ENCODE data around the gene ING2.
A peak's percentile ranks its signal among the peaks of the same experiment; 100 is the strongest.

Gene ING2

GRCh38 chr4:183499801-183500200 lies 5.1 kb upstream of the ING2 start:
- DNase-seq, result no peak

DNA sequence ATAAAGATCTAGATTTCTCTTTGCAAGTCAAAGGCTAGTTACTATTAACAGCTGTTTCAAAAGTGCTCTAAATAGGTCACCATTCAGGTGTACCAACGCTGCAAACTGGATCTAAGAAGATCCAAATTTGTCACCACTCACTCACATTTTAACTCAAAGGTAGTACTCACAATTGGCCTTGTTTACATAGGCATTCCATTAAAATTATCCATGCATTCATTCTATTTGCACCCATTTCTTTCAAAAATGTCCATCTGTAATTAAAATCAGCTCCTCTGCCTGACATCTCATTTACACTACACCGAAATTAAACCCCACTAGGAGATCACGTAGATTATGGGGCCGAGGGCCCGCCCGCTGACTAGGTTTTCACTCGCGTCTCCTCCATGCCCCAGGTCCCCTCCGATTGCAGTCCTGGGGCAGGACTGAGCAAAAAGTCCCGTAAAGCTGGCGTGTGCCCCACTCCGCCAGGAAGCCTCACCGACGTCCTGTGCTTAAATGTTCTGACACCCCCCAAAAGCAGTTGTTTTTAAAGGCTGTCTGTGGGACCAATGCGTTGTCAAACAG lies 1.3 kb upstream of the ING2 start:
- no peak for DNase-seq

DNA sequence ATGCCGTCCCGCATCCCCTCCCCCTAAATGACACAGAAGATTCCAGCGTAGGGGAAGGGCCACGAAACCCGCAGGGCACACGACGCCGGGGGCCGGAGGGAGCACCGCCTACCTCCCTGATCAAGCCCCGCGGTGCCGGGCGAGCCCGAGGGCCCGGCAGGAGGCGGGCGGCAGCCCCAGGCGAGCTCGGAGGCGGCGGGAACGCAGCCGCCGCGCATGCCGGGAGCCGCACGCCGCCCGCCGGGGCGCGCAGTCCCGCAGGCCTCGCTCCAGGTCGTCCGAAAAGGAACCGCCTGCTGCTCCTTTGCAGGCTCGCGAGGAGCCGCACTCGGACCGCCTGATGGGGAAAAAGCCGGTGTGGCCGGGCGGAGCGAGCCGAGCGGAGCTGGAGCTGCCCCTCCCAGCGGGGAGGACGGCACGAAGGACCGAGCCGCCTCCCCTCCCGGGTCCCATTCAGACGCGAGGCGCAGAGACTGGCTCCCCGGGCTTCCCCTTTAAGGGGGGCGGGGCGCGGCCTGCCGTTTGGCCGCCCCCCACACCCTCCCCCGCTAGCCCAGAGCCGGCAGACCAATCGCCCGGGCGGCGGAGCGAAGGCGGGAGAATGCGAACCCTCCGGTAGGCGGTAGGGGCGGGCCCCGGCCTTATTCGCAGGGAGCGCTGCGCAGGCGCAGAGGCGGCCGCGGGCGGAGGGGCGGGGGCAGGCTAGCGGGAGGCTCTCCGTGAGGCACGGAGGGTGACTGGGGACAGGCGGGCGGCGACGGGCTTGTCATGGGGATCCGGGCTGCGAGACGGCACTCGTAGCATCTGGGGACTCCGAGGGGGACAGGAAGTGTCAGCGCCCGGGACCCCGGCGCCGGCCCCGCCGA lies 561 bp upstream of the ING2 start:
- DNase-seq, result peak; percentile 97

DNA sequence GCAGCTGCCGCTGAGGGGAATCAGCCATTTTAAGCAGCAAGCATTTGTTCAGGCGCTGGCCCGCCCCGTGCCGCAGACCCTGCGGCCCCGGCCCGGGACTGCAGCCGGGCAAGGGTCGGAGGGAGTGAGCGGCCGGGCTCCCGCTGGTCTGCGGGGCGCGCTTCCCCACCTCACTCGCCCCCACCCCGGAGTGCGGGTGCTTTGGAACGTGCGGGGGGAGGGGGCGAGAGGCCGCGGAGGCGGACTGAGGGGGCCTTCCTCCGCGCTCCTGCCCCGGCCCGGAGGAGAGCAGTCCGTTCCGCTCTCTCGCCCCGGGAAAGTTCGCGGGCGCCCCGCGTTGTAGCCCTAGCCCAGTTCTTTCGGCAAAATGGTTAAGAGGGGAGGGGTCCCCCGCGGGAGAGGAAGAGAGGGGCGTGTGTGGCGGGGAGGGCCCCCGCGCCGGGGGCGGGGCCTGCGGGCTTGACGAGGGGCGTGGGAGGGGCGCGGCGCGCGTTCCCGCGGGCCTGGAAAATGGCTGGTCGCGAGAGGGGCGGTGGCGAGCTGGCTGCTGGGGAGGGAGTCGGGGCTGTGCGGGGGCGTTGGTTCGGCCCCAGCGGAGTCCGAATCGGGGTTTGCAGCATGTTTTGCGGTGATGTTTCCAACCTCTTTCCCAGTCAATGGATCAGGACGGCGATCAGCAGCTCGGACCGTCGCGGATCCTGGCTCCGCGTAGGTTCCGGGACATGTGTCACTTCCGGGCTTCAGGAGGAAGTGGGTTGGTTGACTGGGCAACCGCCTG lies 942 bp downstream of the ING2 start:
- DNase-seq, result peak; percentile 72

DNA sequence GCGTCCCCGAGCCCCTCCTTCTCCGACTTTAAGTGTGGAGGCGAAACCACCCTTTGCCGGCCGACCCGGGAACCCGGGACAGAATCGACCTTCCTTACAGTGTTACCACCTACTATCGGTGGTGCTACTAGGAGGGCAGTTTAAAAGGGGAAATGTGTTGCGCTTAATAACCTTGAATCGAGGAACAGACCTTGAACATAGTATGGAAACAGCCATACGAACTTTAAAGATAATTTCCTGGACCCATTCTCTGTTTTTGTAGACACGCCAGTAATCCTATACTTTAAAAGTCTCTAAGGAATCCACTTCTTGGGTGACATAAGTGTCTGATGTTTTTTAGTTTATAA lies 1.5 kb downstream of the ING2 start:
- DNase-seq, result no peak

DNA sequence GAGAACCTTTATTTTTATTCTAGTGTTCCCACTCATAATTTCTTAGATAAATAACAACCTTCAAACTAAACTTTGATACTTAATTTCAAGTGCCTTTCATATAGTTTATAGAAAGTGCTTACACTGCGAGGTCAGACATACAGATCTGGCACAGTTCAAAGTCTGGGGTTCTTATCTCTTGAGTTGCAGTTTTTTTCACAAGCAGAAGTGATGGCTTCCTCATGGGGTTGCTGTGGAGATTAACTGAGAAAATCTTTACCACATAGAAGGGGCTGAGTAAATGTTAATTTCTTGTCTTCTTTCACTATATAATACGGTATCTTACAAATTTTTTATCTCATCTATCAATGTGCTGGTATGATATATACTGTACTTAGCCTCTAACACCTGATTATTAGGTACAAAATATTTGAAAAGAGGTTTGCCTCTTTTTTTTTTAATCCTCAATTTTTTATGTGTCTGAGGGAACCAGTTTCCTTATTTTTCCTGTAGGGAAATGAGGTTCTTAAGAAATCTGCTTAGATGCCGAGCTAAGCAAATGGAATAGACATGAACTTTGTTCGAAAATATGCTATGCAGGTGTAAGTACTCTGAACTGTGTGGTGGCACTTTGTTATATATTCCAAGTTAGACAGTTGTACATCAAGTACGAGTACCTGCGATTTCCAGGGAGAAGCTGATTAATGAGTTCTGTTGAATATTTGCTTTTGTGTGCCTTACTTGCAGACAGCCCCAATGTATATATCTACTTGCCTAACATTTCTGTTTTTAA lies 3.3 kb downstream of the ING2 start:
- no peak for DNase-seq

- DNase-seq, result no peak
Measured at GRCh38 chr4:183508697-183509335, 4.0 kb downstream of the ING2 start.

- DNase-seq, result no peak
Measured at GRCh38 chr4:183515411-183515810, 10.6 kb downstream of the ING2 start.

DNA sequence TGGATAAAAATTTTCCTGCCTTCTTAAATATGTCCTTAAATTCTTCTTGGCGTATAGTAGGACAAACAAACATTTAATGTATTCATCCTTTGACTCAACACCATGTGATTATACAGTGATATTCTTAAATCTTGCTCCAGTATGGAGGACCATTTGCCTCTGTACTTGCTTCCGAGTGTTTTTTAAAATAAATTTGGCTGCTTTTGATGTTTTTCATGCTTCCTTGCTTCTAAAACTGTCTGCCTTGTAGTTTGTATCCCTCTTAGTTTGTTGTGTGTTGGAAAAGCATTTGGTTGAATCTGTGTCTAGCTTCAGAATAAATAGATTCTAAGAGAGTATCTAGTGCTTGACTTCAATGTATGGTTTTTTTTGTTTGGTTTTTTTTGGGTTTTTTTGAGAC lies 12.3 kb downstream of the ING2 start:
- no peak for DNase-seq

- DNase-seq, result no peak
Measured at GRCh38 chr4:183517781-183518180, 12.9 kb downstream of the ING2 start.

DNA sequence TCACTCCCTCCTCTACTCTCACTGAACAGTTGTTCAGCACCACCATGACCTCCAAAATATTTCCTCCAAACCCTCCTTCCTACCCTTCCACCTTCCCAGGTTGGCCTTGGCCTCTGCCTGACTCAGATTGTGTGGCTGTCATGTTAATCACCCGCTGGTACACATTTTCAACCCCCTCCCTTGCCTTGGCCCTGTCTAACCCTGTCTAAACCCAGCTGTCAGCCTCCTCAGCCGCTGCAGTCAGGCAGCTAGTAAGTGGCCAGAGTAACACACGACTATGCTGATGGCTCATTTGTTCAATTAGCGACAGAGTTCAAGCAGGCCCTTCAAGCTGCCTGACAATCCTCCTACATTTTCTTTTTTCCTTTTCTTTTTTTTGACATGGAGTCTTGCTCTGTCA lies 18.0 kb downstream of the ING2 start:
- no peak for DNase-seq

- no peak for DNase-seq
Measured at GRCh38 chr4:183527326-183527725, 22.5 kb downstream of the ING2 start.

DNA sequence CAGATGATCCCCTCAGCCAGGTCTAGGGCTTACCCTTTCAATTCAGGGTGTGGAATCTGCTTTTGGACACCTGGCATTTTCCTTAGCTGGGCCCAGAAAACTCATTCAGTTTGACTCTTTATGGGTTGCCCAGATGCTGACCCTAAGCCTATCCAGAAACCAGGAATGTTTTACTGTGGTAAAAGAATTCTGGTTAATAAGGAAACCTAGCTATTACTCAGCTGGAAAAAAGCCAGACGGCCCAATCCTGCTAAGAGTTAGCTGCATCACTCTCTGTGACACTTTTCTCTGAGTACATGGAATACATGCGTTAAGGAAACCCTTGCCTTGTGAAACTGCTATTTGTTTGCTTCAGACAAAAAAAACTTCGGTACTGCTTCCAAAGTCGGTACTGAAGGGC lies 28.0 kb downstream of the ING2 start:
- DNase-seq, result no peak

GRCh38 chr4:183533698-183534097 lies 28.8 kb downstream of the ING2 start:
- no peak for DNase-seq

- no peak for DNase-seq
Measured at GRCh38 chr4:183540410-183541009, 35.7 kb downstream of the ING2 start.

DNA sequence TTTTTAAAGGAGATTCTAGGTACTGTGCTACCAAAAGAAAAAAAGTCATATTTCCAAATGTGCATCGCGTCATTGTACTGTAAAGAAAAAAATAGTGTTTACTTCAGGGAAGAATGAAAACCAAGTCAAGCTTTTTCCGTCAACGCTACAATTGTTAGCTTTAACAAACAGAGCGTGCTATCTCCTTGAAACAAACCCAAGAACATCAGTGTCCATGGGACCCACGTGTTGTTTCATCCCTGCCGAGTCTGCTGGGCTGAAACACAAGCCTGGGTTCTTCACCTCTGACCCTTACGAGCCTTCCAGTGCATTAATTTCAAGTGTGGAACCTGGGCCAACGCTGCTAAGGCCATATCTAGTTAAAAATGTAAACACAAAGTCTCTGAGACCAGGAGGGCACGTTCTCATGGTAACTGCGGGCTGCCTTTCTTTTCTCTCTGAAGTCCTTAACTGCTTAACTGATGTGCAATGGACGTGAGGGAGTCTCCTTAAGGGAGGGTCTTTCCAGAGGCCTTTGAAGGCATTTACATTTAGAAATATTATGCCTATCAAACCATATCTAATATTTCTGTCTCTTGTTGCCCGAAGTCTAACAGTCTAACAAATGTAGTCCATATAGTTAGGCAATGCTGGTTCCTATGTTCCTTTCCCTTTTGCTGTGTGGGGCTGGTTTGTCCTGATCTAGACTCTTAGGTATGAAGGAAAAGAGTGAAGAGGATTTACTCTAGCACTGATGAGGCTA lies 36.3 kb downstream of the ING2 start:
- DNase-seq, result no peak

DNA sequence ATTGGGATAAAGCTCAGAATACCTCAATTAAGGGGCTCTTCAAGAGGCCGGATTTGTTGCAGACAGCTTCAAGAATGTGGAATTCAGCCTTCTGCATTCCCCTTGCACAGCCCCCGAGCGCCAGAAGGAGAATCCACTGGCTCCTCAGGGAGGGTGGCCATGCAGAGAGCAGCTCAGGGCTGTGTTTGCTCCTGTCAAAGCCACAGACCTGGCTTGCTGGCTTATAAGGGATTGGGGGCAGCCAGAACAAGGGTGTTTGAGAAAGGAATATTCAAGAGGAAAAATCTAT lies 36.8 kb downstream of the ING2 start:
- DNase-seq, result no peak

- DNase-seq, result no peak
Measured at GRCh38 chr4:183543435-183543834, 38.6 kb downstream of the ING2 start.

- DNase-seq, result no peak
Measured at GRCh38 chr4:183544109-183544508, 39.3 kb downstream of the ING2 start.

GRCh38 chr4:183546376-183546775 lies 41.5 kb downstream of the ING2 start:
- DNase-seq, result no peak

- no peak for DNase-seq
Measured at GRCh38 chr4:183548306-183548705, 43.4 kb downstream of the ING2 start.

Measured in NCI-H1092 (cell line).